Small intestine (tissue), 7 donors: ENCODE results near the gene HDDC2. TPM values are rescaled to one million over a fixed set of nuclear protein-coding genes. Genes with fewer than 3 reads are reported as not detected.
A peak's percentile ranks its signal among the peaks of the same experiment; 100 is the strongest.

Experiments
- DNase-seq, 2 donors: peaks; one replicate each; pipeline versions ENCODE4 v3.0.0 to v3.0.0-alpha.2; 2013
- FAIRE-seq: peaks from 2 replicates; lab custom pipeline; 2012; peaks lifted over from hg19 to GRCh38; lab: Jason Lieb, UNC
- H3K27ac ChIP-seq, 3 donors: one replicate each; pipeline ENCODE4 v1.5.1; 2013; ENCODE audit warnings: low read length in 2 of 3, mild to moderate bottlenecking in 2 of 3, control low read depth in 1 of 3, inconsistent platforms in 1 of 3, low read depth in 1 of 3, moderate library complexity in 1 of 3
- H3K27me3 ChIP-seq, 3 donors: one replicate each; pipeline ENCODE4 v1.6.1; 2013; ENCODE audit warnings: low read length in 3 of 3, inconsistent platforms in 1 of 3; ENCODE audit not compliant: control insufficient read depth in 3 of 3, insufficient read depth in 3 of 3
- H3K36me3 ChIP-seq, 3 donors: one replicate each; pipeline ENCODE4 v1.6.1; 2013; ENCODE audit warnings: low read length in 3 of 3, inconsistent platforms in 1 of 3, low read depth in 1 of 3, mild to moderate bottlenecking in 1 of 3, moderate library complexity in 1 of 3; ENCODE audit not compliant: control insufficient read depth in 3 of 3, insufficient read depth in 2 of 3
- H3K4me1 ChIP-seq, 3 donors: one replicate each; pipeline ENCODE4 v1.6.1; 2013; ENCODE audit warnings: low read length in 2 of 3, inconsistent platforms in 1 of 3, low read depth in 1 of 3, mild to moderate bottlenecking in 1 of 3, moderate library complexity in 1 of 3; ENCODE audit not compliant: control insufficient read depth in 3 of 3, insufficient read depth in 2 of 3
- H3K4me3 ChIP-seq, 3 donors: one replicate each; pipeline ENCODE4 v1.5.1; 2013; ENCODE audit warnings: low read length in 3 of 3, control low read depth in 1 of 3, inconsistent platforms in 1 of 3, low read depth in 1 of 3, mild to moderate bottlenecking in 1 of 3, moderate library complexity in 1 of 3
- H3K9me3 ChIP-seq, 2 donors: one replicate each; pipeline ENCODE4 v1.6.1; 2013; ENCODE audit warnings: low read depth in 1 of 2, low read length in 1 of 2; ENCODE audit not compliant: control insufficient read depth in 2 of 2, insufficient read depth in 1 of 2
- WGBS, 3 donors: extraction: QIAGEN DNeasy Blood & Tissue Kit; methylation state at CpG; one replicate each; pipeline ENCODE4 v1.1.7; 2013; 5-methylcytosine and 5-hydroxymethylcytosine counted together
- polyA plus RNA-seq, 4 donors: library from polyadenylated mRNA; stranded (reverse) in 3 of 4; unstranded in 1 of 4; fragments of 200-250 nt in 3 of 4; fragments of 120-200 nt in 1 of 4; gene quantifications; one replicate each; pipeline versions ENCODE4 v1.2.1 to v1.2.3, GENCODE V29; 2013
- donor health status: healthy with polysubstance abuse.
- donor health status: control.
- donor health status: control.
- donor health status: Bipolar disorder and iron deficiency.
- donor health status: healthy.

HDDC2 gene
- polyA plus RNA-seq, 4 donors, result 45.2 to 88.6 (median 68.8) TPM

DNA sequence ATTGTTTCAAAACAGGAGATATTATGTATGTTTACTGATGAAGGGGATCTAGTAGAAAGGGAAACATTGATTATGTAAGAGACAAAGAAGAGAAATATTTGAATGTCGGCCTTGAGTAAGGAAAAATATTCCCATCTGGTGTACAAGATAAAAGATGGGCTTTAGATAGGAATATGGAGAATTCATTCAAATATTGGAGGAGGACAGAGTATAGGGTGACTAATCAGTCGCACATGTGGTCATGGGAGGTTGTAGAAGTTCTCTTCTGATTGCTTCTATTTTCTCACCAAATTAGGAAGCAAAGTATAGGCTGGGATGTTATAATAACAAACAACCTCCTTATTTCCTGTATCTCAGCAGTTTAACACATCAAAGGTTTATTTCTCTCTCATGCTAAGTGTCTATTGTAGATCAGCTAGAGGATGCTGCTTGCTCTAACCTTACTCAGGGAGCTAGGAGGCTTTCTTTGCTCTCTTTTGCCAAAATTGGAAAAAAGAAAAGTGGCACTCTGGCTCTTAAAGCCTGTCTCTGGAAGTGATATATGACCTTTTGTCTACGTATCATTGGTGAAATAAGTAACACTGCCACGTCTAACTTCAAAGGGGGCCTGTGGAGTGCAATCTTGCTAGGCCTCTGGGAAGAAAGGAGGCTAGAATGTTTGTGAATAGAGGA lies 1.2 kb upstream of the HDDC2 start:
- Histone ChIP-seq H3K27me3 (no peaks in the 10 kb centered on the region), H3K9me3 (no peaks in the 10 kb centered on the region), H3K27ac (peak overlapping the region in 1 of 3 donors; percentile 20), H3K36me3 (peaks cover 0 to 6% (median 2%) of the 10 kb centered on the region in 3 donors), H3K4me1 (peaks cover 3 to 23% (median 5%) of the 10 kb centered on the region in 3 donors), H3K4me3 (no peak overlapping the region)
- FAIRE-seq (no peak), DNase-seq (no peak)
- 79 to 88% (median 80%) methylated on average over 4 of the region's 4 CpGs for WGBS, 3 donors

DNA sequence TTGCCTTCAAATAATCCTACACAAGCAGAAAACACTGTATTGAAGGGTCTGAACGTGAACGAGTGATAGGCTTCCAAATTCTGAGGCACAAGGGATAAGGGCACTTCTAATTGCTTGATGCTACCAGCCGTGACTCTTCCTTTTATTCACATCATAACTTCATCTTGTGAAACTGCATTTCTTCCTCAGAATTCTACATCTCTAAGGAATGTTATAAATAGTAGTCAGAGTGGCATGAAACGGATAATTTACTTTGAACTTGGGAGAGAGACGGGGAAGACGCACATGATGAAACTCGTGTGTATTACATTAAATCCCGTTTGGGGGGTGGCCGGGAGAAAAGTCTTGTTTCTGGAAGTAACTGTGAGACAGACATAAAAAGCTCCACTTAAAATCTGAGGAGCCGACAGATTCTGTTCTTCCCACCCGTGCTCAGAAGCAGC lies 754 bp downstream of the HDDC2 start:
- H3K27me3 ChIP-seq, result no peaks in the 10 kb centered on the region
- FAIRE-seq (no peak), DNase-seq (peak in 1 of 2 donors; percentile 12)
- peak overlapping the region; percentile 79 to 94 (median 93) for H3K27ac ChIP-seq
- no peaks in the 10 kb centered on the region for H3K9me3 ChIP-seq
- peak overlapping the region; percentile 73 to 96 (median 77) for H3K4me3 ChIP-seq
- peaks cover 4 to 9% (median 8%) of the 10 kb centered on the region in 3 donors for H3K36me3 ChIP-seq
- 0 to 4% (median 3%) methylated on average over 11 of the region's 11 CpGs for WGBS, 3 donors
- peaks cover 0 to 11% (median 3%) of the 10 kb centered on the region in 3 donors for H3K4me1 ChIP-seq

DNA sequence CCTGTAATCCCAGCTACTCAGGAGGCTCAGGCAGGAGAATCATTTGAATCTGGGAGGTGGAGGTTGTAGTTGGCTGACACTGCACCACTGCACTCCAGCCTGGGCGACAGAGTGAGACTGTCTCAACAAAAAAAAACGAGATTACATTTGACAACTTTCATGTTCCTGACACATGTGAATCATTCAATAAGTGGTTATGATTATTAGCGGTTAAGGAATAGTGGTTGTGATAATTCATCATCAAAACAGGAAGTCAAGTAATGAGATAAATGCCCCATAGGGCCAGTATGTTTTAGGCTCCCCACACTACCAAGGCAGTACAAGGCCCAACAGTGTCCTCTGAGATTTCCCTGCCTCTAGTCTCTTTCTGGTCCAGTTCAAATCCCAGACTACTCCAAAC lies 2.5 kb downstream of the HDDC2 start:
- FAIRE-seq (no peak), DNase-seq (no peak)
- WGBS, 3 donors, result 79 to 89% (median 88%) methylated on average over 3 of the region's 3 CpGs
- Histone ChIP-seq H3K9me3 (no peaks in the 10 kb centered on the region), H3K36me3 (peaks cover 4 to 12% (median 11%) of the 10 kb centered on the region in 3 donors), H3K27me3 (no peaks in the 10 kb centered on the region), H3K4me1 (peaks cover 0 to 11% (median 3%) of the 10 kb centered on the region in 3 donors), H3K4me3 (no peak overlapping the region), H3K27ac (no peak overlapping the region)

DNA sequence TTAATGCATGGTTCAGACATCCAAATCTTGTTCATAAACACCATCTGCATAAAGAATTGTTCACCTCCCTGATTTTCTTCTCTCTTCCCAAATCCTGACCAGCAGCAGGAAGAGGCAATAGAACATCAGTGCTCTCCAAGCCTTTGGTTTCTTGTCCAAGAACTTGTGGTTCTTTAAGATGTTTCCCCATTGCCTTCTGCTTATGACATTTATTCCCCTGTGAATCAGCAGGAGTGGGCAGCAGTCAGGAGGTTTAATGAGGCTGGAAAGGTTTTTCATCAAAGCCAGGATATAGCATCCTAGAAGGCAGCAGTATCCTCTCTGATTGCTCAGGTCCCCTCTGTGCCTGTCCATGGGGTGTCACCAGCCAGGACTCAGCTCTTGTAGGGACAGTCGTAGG lies 5.3 kb downstream of the HDDC2 start:
- Histone ChIP-seq H3K4me3 (no peak overlapping the region), H3K27ac (no peak overlapping the region), H3K36me3 (peaks cover 6 to 25% (median 12%) of the 10 kb centered on the region in 3 donors), H3K4me1 (peaks cover 0 to 11% (median 3%) of the 10 kb centered on the region in 3 donors), H3K27me3 (no peaks in the 10 kb centered on the region), H3K9me3 (no peaks in the 10 kb centered on the region)
- DNase-seq (no peak), FAIRE-seq (no peak)
- WGBS, 3 donors, result 95 to 97% (median 96%) methylated on average over 1 of the region's 1 CpG

DNA sequence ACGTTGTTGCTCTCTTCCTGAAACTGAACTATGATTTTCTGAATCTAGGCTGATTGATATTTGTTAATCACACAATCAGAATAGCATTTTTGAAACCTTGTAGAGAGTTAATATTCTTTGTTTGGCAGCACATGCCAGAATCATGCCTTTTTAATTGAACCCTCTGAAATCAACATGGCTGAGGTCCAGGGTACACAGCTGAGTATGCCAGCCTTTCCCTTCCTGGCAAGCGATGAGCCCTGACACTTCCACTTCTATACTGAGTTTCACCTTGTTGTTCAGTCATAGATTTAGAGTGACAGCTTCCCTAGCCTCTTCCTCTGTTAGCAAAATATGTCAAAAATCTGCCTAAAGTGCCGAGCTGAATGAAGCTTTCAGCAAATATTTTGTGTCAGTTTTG lies 6.8 kb downstream of the HDDC2 start:
- no peak overlapping the region for H3K27ac ChIP-seq
- H3K27me3 ChIP-seq, result no peaks in the 10 kb centered on the region
- H3K9me3 ChIP-seq, result no peaks in the 10 kb centered on the region
- WGBS, 3 donors, result 65 to 76% (median 76%) methylated on average over 3 of the region's 3 CpGs
- H3K4me3 ChIP-seq, result no peak overlapping the region
- FAIRE-seq (no peak), DNase-seq (no peak)
- peaks cover 8 to 25% (median 12%) of the 10 kb centered on the region in 3 donors for H3K36me3 ChIP-seq
- peaks cover 0 to under 1% (median 0%) of the 10 kb centered on the region in 3 donors for H3K4me1 ChIP-seq

DNA sequence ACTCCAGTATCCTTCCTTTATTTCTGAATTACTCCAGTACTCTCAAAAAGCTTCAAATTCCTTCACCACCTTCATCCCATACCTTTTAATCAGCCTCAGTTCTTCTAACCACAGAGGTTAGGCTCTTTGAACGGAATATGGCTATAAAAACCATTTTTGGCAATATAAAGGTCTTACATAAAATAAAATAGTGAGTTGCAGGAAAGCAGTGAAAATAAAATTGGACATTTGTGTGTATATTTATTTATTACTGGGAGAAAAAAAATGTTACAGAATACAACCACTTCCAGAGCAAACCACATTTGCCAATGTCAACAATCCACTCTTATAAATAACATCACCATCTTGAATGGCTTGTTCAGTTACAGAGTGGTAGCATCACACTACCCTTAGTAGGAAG lies 7.7 kb downstream of the HDDC2 start:
- Histone ChIP-seq H3K36me3 (peaks cover 8 to 25% (median 16%) of the 10 kb centered on the region in 3 donors), H3K4me1 (no peaks in the 10 kb centered on the region), H3K9me3 (no peaks in the 10 kb centered on the region), H3K27me3 (no peaks in the 10 kb centered on the region), H3K4me3 (no peak overlapping the region), H3K27ac (no peak overlapping the region)
- 89 to 97% (median 89%) methylated on average over 1 of the region's 1 CpG for WGBS, 3 donors
- FAIRE-seq (no peak), DNase-seq (no peak)

DNA sequence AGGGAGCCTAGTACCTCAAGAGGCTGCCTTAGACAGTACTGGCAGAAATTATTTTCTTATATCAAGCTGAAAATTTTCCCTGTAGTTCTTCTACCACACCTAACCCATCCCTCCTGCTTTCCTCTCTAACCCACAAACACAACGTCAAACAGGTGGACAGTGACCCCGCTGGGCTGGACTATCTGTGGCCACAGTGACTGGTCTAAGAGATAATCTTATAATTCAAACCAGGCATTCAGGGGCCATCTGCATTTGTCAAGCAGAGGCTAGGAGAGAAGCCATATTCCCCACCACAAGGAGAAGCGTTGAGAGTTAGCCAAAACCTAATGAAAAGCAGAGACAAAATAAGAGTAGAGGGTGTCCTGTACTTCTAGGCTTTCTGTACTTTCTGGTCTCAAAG lies 8.2 kb downstream of the HDDC2 start:
- no peaks in the 10 kb centered on the region for H3K9me3 ChIP-seq
- no peak overlapping the region for H3K4me3 ChIP-seq
- DNase-seq (no peak), FAIRE-seq (no peak)
- H3K27me3 ChIP-seq, result no peaks in the 10 kb centered on the region
- no peaks in the 10 kb centered on the region for H3K4me1 ChIP-seq
- H3K27ac ChIP-seq, result no peak overlapping the region
- 94 to 99% (median 96%) methylated on average over 3 of the region's 3 CpGs for WGBS, 3 donors
- H3K36me3 ChIP-seq, result peaks cover 8 to 23% (median 16%) of the 10 kb centered on the region in 3 donors

DNA sequence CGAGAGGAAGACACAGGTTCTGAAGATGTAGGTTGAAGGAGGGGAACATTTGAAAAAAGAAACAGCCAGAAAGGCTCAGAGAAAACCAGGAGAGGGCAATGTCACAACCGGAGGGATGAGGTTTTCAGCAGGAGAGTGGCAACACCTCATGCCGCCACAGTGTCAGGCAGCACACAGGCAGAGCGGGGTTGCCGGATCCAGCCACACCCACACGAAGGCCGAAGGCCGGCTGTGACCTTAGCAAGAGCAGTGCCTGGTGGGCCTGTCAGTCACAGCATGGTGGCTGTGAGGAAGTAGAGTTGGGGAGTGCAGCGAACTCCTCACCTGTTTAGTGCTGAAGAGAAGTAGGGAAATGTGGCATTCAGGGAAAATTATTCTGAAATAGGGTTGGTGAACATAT lies 14.0 kb downstream of the HDDC2 start:
- peaks cover 2 to 24% (median 7%) of the 10 kb centered on the region in 3 donors for H3K36me3 ChIP-seq
- peaks cover 0 to 5% of the 10 kb centered on the region in 2 donors for H3K9me3 ChIP-seq
- WGBS, 3 donors, result 93 to 96% (median 96%) methylated on average over 9 of the region's 9 CpGs
- H3K4me3 ChIP-seq, result no peak overlapping the region
- FAIRE-seq (no peak), DNase-seq (no peak)
- no peaks in the 10 kb centered on the region for H3K27me3 ChIP-seq
- no peak overlapping the region for H3K27ac ChIP-seq
- H3K4me1 ChIP-seq, result no peaks in the 10 kb centered on the region
